Right ventricle myocardium inferior (tissue), 1 donor: ENCODE measurements around the gene FBLN1. TPM values are rescaled to one million over a fixed set of nuclear protein-coding genes. Genes with fewer than 3 reads are reported as not detected.
"Not testable (repeated sequence)": the region's sequence is repeated elsewhere in the genome, so short reads cannot be mapped to it uniquely, and the experiment has no call there.

Source experiments
- ATAC-seq: fragments of 200-7000 bp; cut with Tn5 transposase; one replicate; pipeline ENCODE4 v1.9.1; 2020; ENCODE audit warnings: mild to moderate bottlenecking, moderate library complexity
- DNase-seq: peaks from one replicate; pipeline ENCODE4 v3.0.0; 2021; ENCODE audit errors: missing footprints
- intact Hi-C: fragments of 100-400 bp; cut with DNase I; formaldehyde crosslinking; loops from one replicate; pipeline ENCODE4 v1.11.0; 2022
- total RNA-seq: library from RNA; stranded (reverse); fragmentation: NEBNext Ultra II Directional; extraction: Animal tissue kit (Norgen Biotek cat#: 25700); gene quantifications from one replicate; pipeline ENCODE4 v1.2.1, GENCODE V29; 2021
- donor health status: DM: no; HTN: yes; CAD: no; lungs with severe emphysema.

The FBLN1 gene
- total RNA-seq, 1 donor from 2014 or later: 113 TPM

- intact Hi-C loops: loop anchor here (2.0 to 5.0 kb wide), 2 partner anchors 21 to 33 kb away; no protein-coding TSS in a partner anchor
- ATAC-seq, DNase-seq: not testable (repeated sequence)
Observed at GRCh38 chr22:45495616-45496015, 7.1 kb upstream of the FBLN1 start.

- DNase-seq: no peak
- peak; percentile 49 for ATAC-seq
- intact Hi-C loops: loop anchor here (2.0 to 5.0 kb wide), 2 partner anchors 22 to 34 kb away; no protein-coding TSS in a partner anchor
Observed at GRCh38 chr22:45496451-45496941, 6.2 kb upstream of the FBLN1 start.

- ATAC-seq: peak; percentile 29
- no peak for DNase-seq
- intact Hi-C loops: loop anchor here (2.0 to 5.0 kb wide), 2 partner anchors 23 to 35 kb away; no protein-coding TSS in a partner anchor
Observed at GRCh38 chr22:45497351-45498145, 5.1 kb upstream of the FBLN1 start.

DNA sequence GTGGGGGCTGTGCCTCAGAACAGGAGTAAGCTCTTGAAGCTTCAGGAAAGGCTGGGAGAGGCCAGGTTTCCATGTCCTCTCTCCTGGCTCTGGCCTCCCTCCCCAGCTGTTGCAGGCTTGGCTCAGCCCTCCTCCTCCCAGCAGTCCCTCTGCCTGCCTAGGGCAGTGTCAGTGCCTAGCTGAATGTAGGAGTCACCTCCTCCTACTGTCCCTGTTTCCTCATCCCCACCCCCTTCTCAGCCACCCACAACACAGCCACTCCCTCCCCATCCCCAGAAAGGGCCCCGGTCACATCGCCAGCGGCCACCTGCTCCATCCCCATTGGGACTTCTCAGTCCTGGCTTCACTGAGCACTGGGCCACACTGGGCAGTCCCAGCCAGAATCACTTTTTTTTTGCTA is 2.9 kb upstream of the FBLN1 start:
- peak; percentile 77 for ATAC-seq
- intact Hi-C loops: loop anchor here (5.0 kb wide), 1 partner anchor 37 kb away; no protein-coding TSS in a partner anchor
- peak; percentile 84 for DNase-seq

DNA sequence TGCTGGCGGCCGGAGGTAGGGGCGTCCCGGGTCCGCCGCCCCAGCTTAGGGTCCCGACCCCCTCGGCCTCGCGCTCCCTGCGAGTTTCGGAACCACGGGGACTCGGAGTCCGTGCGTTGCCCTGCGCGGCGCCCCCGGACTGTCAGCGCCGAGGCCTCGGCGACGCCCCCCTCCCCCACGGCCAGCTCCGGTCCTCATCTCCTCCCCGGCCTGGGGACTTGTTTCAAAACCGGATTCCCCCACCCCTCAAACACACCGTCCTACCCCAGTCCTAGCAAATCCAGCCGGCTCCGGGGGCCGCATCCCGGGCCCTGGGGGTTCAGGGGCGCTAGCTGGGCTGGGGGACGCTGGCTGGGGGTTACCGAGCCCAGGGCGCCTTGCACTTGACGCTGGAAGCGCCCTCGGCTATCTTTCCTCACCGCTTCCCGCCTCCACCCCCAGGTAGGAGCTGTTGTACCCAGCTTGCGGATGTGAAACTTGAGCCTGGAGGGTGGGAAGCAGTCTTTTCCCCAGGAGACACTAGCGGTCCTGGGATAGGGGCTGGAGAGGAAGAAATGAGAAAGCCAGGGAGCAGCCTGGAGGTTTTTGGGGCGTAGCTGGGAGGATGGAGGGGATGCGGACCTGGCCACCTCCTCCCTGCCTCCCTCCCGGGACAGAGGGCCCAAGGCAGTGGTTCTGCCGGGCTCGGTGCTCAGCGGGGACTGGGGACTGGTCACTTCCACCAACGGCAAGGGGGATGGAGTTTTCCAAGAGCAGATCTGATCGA is 550 bp downstream of the FBLN1 start:
- ATAC-seq (no peak), DNase-seq (no peak)
- intact Hi-C loops: no loop called here

DNA sequence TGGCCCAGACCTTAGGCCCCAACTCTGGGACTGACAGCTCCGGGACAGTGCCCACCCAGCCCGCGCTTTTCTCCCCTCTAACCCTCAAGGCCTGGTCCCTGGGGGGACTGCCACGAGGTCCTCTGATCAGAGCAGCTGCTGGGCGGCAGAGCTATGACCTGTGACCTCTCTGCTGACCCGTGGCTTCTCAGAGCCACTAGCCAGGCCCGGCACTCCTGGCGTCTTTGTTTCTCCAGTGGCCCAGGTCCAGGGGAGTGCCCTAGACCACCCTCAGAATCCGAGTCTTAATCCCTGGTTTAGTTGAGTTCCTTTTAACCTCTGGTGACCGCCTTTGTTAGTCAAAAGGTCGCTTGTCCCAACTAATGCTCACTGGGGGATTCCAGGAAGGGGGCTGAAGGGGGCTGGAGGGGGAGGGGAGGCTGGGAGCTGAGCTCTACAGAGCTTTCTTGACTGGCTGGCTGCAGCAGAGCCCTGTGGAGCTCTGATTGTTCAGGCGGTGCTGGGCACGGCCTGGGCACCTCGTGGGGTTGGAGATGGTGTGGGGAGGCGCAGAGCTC is 1.2 kb downstream of the FBLN1 start:
- intact Hi-C loops: no loop called here
- DNase-seq: no peak
- no peak for ATAC-seq

GRCh38 chr22:45504373-45505341 is 2.0 kb downstream of the FBLN1 start:
- peak; percentile 79 for DNase-seq
- intact Hi-C loops: no loop called here
- ATAC-seq: peak; percentile 77

- DNase-seq (no peak), ATAC-seq (no peak)
- intact Hi-C loops: no loop called here
Observed at GRCh38 chr22:45505991-45506747, 3.5 kb downstream of the FBLN1 start.

DNA sequence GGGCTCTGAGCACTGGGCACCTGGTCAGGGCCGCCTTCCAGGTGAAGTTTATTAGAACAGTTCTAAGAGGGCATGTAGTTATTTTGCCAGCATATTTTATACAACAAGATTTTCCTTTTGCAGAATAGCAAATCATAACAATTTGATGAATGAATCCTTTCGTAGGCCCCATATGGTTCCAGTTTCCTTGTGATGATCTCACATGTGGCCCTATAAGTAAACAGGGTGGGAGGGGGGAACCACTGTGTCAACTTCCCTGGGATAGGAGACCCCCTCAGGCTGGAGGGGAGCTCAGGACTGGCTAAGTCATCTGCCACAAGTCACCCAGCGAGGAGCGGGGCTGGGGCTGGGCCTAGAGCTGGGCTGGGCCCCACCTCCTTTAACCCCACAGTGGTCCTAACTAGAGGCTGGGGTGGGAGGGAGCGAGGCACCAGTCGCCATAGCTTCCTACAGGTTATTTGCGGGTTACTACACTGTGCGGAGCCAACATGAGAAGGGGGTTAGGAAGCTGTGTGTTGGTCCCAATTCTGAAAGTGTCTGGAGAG is 4.2 kb downstream of the FBLN1 start:
- intact Hi-C loops: no loop called here
- no peak for DNase-seq
- ATAC-seq: no peak

- ATAC-seq (no peak), DNase-seq (no peak)
- intact Hi-C loops: no loop called here
Observed at GRCh38 chr22:45507798-45508197, 5.1 kb downstream of the FBLN1 start.

- no peak for ATAC-seq
- no peak for DNase-seq
- intact Hi-C loops: no loop called here
Observed at GRCh38 chr22:45508814-45509213, 6.1 kb downstream of the FBLN1 start.

DNA sequence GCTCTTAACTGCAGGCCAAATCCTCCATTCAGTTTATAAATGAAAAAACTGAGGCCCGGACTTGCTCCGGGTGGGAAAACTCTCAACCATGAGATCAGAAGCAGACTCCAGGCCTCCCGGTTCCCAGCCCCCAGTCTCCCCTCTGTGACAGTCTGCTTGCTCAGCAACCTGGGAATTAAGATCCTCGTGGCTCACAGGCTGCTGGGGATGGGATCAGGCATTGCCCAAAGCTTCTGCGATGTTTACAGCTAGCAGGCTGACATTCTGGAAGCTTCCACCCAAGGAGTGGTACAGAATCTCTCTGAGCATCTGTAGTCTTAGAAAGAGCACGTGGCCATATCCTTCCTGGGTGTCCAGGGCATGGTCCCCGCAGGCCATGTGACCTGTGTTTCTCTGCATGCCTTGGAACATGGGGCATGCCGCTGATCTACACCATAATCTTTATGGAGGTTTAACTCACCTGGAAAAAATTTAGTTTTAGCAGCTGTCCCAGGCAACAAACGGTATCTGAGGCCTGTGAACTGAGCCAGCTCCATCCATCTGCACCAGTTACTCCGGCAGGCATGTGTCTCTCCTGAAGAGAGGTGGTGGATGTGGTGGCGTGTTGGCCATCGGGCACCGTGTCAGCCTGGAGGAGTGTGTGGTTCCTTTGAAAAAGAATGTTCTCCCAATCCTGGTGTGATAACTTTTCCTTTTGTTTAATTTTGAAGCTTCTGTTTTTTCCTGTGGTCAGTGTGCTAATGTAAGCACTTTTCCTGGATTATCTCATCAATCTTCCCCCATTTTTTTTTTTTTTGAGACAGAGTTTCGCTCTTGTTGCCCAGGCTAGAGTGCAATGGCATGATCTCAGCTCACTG is 7.9 kb downstream of the FBLN1 start:
- intact Hi-C loops: loop anchor here (5.0 kb wide), 1 partner anchor 42 kb away; no protein-coding TSS in a partner anchor

DNA sequence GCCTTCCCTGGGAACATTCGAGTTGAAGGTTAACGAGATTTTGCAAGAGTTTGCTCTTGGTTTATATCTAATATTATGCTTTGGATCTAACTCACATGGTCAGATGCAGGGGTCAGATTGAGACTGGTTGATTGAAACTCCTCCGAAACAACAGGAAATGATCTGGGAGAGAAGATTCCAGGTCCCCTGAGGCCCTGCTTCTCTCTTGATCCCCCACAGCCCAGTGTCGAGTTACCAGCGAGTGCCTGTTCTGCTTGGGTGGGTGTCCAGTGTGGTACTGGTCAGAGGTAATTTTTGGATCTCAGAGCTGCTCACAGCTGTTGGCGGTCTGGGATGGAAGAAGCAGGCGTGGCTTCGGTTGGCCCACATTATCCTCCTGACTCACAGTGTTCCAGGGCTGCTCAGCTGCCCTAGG is 9.2 kb downstream of the FBLN1 start:
- intact Hi-C loops: loop anchor here (5.0 kb wide), 1 partner anchor 40 kb away; no protein-coding TSS in a partner anchor
- ATAC-seq (peak; percentile 89), DNase-seq (peak; percentile 77)

More for the DNA sequence above, 7.9 kb downstream of the FBLN1 start:
- ATAC-seq (no peak), DNase-seq (no peak)

- intact Hi-C loops: loop anchor here (5.0 kb wide), 1 partner anchor 40 kb away; no protein-coding TSS in a partner anchor
- ATAC-seq (no peak), DNase-seq (no peak)
Observed at GRCh38 chr22:45512363-45512762, 9.7 kb downstream of the FBLN1 start.

GRCh38 chr22:45515676-45516075 is 13.0 kb downstream of the FBLN1 start:
- ATAC-seq (no peak), DNase-seq (no peak)
- intact Hi-C loops: no loop called here

GRCh38 chr22:45516163-45516562 is 13.5 kb downstream of the FBLN1 start:
- DNase-seq (no peak), ATAC-seq (no peak)
- intact Hi-C loops: no loop called here
